ENCODE results near the gene C6orf136. TPM values are rescaled to one million over a fixed set of nuclear protein-coding genes. Genes with fewer than 3 reads are reported as not detected.

C6orf136 gene
- total and polyA plus RNA-seq, 4 donors, result 2.0 to 12.0 (median 9.8) TPM

GRCh38 chr6:30683183-30683979, 36.4 kb downstream of the C6orf136 start:
- Histone ChIP-seq H3K4me1 (ENCODE audit: control insufficient read depth in 4 of 4, insufficient read depth in 4 of 4, low read length in 3 of 4) (peaks cover 16 to 79% (median 59%) of the 10 kb centered on the region in 4 donors), H3K27ac (ENCODE audit: low read depth in 1 of 2, low read length in 2 of 2) (peak overlapping the region; percentile 97 to 99), H3K27me3 (ENCODE audit: control insufficient read depth in 4 of 4, insufficient read depth in 4 of 4, low read length in 3 of 4) (no peaks in the 10 kb centered on the region), H3K9ac (ENCODE audit: low read depth in 1 of 2, low read length in 2 of 2) (peak overlapping the region; percentile 24 to 77), H3K36me3 (ENCODE audit: control insufficient read depth in 4 of 4, insufficient read depth in 3 of 4, low read depth in 1 of 4, low read length in 3 of 4) (peaks cover 0 to 3% (median 0%) of the 10 kb centered on the region in 4 donors), H3K9me3 (ENCODE audit: control insufficient read depth in 4 of 4, low read length in 3 of 4) (no peaks in the 10 kb centered on the region), H3K4me3 (ENCODE audit: low read depth in 1 of 3, low read length in 3 of 3) (peak overlapping the region; percentile 59 to 71 (median 60))
- DNase-seq (ENCODE audit: low spot score), result no peak
- TF ChIP-seq NR2F2 (IDR thresholded peaks at IDR 0.05) (peak; percentile 74), FOXA2 (IDR thresholded peaks at IDR 0.05) (no peak)
- WGBS, result 31% methylated on average over 7 of the region's 7 CpGs

DNA sequence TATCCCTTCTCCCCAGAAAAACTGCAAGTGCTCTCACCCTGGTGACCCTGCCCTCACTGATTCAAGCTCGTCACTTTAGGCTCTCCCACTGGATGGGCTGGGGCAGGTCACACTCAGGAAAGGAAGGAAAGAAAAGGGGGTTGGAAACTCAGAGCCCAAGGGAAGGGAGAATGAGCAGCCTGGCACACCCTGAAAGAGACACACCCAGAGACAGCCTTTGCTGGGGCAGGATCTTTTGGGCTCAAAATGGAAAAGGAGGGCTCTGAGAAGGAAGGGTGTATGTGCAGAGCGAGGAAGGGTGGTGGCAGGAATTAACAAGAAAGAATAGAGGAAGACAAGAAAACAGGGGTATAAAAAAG, 37.0 kb downstream of the C6orf136 start:
- 33% methylated on average over 2 of the region's 2 CpGs for WGBS
- Histone ChIP-seq H3K9ac (ENCODE audit: low read depth in 1 of 2, low read length in 2 of 2) (peak overlapping the region; percentile 72 to 77), H3K36me3 (ENCODE audit: control insufficient read depth in 4 of 4, insufficient read depth in 3 of 4, low read depth in 1 of 4, low read length in 3 of 4) (no peaks in the 10 kb centered on the region), H3K4me3 (ENCODE audit: low read depth in 1 of 3, low read length in 3 of 3) (peak overlapping the region; percentile 59 to 71 (median 60)), H3K4me1 (ENCODE audit: control insufficient read depth in 4 of 4, insufficient read depth in 4 of 4, low read length in 3 of 4) (peaks cover 16 to 74% (median 55%) of the 10 kb centered on the region in 4 donors), H3K27me3 (ENCODE audit: control insufficient read depth in 4 of 4, insufficient read depth in 4 of 4, low read length in 3 of 4) (no peaks in the 10 kb centered on the region), H3K9me3 (ENCODE audit: control insufficient read depth in 4 of 4, low read length in 3 of 4) (no peaks in the 10 kb centered on the region), H3K27ac (ENCODE audit: low read depth in 1 of 2, low read length in 2 of 2) (peak overlapping the region; percentile 97 to 99)
- TF ChIP-seq EGR1 (IDR thresholded peaks at IDR 0.05; ENCODE audit: low read depth in 2 of 2), result no peak
- no peak for TF ChIP-seq FOXA1 (IDR thresholded peaks at IDR 0.05)
- no peak for TF ChIP-seq GABPA (IDR thresholded peaks at IDR 0.05 in 1 of 2, conservative IDR thresholded peaks at IDR 0.05 in 1 of 2)
- TF ChIP-seq TAF1 (conservative IDR thresholded peaks at IDR 0.05), result no peak
- no peak for TF ChIP-seq RXRA (IDR thresholded peaks at IDR 0.05)
- no peak for DNase-seq (ENCODE audit: low spot score)

DNA sequence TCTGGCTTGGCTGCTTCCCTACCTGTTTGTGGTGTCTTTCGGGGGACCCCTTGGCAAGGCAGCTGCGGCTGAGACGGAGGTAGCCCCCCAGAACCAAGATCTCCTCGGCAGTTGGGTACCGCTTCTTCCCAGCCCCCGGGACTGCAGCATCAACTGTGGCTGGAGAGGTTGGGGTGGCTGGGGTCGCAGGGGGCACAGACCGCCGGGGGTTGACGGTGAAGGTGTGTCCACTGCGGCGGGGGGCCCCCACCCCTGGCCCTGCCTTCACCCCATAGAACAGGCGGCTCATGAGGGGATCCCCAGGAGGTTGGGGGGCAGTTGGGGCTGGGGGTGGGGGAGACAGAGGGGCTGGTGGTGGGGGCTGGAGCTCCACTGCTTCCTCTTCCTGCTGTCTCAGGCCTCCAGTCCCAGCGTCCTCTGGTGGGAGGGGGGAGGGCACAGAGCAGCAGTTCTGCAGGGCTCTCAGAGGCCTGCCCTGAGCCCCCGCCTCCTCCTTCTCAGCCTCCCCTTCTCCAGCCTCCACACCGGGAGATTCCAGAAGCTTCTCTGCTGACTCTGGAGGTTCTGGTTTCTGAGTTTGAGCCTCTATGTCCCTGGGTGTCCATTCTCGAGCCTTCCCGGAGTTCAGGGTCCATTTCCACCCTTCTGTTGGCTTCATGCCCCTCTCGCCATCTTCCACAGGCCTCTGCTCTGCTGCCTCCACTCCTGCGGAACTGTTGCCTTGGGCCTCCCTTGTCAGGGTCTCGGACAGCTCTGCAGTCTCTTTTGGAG, 37.6 kb downstream of the C6orf136 start:
- Histone ChIP-seq H3K27me3 (ENCODE audit: control insufficient read depth in 4 of 4, insufficient read depth in 4 of 4, low read length in 3 of 4) (no peaks in the 10 kb centered on the region), H3K9ac (ENCODE audit: low read depth in 1 of 2, low read length in 2 of 2) (peak overlapping the region; percentile 75 to 81), H3K4me1 (ENCODE audit: control insufficient read depth in 4 of 4, insufficient read depth in 4 of 4, low read length in 3 of 4) (peaks cover 16 to 71% (median 55%) of the 10 kb centered on the region in 4 donors), H3K9me3 (ENCODE audit: control insufficient read depth in 4 of 4, low read length in 3 of 4) (no peaks in the 10 kb centered on the region), H3K4me3 (ENCODE audit: low read depth in 1 of 3, low read length in 3 of 3) (peak overlapping the region; percentile 60 to 94 (median 77)), H3K27ac (ENCODE audit: low read depth in 1 of 2, low read length in 2 of 2) (peak overlapping the region; percentile 97 to 99), H3K36me3 (ENCODE audit: control insufficient read depth in 4 of 4, insufficient read depth in 3 of 4, low read depth in 1 of 4, low read length in 3 of 4) (no peaks in the 10 kb centered on the region)
- WGBS, result 50% methylated on average over 21 of the region's 21 CpGs
- no peak for DNase-seq (ENCODE audit: low spot score)
- TF ChIP-seq GABPA (IDR thresholded peaks at IDR 0.05 in 1 of 2, conservative IDR thresholded peaks at IDR 0.05 in 1 of 2) (no peak), HNF4A (conservative IDR thresholded peaks at IDR 0.05) (peak in 1 of 2 donors; percentile 24)

DNA sequence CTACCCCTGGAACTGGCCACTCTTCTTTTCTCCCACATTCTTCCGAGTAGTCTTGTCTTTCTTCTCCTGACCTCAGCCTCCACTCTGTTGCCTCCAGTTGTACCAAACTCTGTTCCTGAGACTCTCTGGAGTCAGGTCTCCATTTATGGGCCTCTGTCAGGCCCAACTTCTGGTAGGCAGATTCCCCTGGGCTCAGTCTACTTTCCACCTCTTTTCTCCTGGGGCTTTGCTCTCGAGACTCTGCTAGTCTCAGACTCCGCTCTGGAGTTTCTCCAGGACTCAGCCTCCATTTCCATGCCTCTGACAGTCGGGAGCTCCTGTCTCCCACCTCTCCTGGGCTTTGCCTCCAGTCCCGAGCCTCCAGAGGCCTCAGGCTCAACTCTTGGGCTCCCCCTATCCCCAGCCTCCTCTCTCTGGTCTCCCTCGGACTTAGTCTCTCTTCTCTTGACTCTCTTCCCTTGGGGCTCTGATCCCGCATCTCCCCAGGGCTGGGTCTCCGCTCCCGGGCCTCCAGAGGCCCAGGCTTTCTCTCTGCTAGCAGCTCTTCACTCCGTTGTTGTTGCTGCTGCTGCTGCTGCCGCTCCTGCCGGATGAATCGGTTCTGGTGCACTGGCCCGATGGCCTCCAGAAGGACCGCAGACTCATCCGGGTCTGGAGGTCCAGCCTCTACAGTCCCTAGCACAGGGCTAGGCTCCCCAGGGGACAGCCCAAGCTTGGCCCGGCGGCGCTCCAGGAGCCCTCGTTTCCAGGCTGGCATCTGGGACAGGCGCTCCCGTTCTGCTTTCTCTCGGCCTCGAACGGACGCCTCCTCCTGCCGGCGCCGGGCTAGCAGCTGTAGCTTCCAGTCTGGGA, 38.5 kb downstream of the C6orf136 start:
- WGBS, result 61% methylated on average over 29 of the region's 29 CpGs
- TF ChIP-seq FOXA1 (IDR thresholded peaks at IDR 0.05), result no peak
- TF ChIP-seq, protein P1, sequence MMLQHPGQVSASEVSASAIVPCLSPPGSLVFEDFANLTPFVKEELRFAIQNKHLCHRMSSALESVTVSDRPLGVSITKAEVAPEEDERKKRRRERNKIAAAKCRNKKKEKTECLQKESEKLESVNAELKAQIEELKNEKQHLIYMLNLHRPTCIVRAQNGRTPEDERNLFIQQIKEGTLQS (IDR thresholded peaks at IDR 0.05), result no peak
- TF ChIP-seq SP1 (IDR thresholded peaks at IDR 0.05), result no peak
- no peak for TF ChIP-seq JUND (IDR thresholded peaks at IDR 0.05)
- no peak for TF ChIP-seq HNF4A (conservative IDR thresholded peaks at IDR 0.05)
- no peak for TF ChIP-seq TAF1 (conservative IDR thresholded peaks at IDR 0.05)
- no peak for TF ChIP-seq NR2F2 (IDR thresholded peaks at IDR 0.05)
- TF ChIP-seq YY1 (IDR thresholded peaks at IDR 0.05), result no peak
- no peak for TF ChIP-seq FOXA2 (IDR thresholded peaks at IDR 0.05)
- no peak for TF ChIP-seq GABPA (IDR thresholded peaks at IDR 0.05 in 1 of 2, conservative IDR thresholded peaks at IDR 0.05 in 1 of 2)
- no peak for TF ChIP-seq RAD21 (IDR thresholded peaks at IDR 0.05)
- TF ChIP-seq EGR1 (IDR thresholded peaks at IDR 0.05; ENCODE audit: low read depth in 2 of 2), result no peak
- TF ChIP-seq HNF4G (IDR thresholded peaks at IDR 0.05), result no peak
- TF ChIP-seq, protein P2, sequence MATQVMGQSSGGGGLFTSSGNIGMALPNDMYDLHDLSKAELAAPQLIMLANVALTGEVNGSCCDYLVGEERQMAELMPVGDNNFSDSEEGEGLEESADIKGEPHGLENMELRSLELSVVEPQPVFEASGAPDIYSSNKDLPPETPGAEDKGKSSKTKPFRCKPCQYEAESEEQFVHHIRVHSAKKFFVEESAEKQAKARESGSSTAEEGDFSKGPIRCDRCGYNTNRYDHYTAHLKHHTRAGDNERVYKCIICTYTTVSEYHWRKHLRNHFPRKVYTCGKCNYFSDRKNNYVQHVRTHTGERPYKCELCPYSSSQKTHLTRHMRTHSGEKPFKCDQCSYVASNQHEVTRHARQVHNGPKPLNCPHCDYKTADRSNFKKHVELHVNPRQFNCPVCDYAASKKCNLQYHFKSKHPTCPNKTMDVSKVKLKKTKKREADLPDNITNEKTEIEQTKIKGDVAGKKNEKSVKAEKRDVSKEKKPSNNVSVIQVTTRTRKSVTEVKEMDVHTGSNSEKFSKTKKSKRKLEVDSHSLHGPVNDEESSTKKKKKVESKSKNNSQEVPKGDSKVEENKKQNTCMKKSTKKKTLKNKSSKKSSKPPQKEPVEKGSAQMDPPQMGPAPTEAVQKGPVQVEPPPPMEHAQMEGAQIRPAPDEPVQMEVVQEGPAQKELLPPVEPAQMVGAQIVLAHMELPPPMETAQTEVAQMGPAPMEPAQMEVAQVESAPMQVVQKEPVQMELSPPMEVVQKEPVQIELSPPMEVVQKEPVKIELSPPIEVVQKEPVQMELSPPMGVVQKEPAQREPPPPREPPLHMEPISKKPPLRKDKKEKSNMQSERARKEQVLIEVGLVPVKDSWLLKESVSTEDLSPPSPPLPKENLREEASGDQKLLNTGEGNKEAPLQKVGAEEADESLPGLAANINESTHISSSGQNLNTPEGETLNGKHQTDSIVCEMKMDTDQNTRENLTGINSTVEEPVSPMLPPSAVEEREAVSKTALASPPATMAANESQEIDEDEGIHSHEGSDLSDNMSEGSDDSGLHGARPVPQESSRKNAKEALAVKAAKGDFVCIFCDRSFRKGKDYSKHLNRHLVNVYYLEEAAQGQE (IDR thresholded peaks at IDR 0.05), result no peak
- no peaks in the 10 kb centered on the region for H3K36me3 ChIP-seq (ENCODE audit: control insufficient read depth in 4 of 4, insufficient read depth in 3 of 4, low read depth in 1 of 4, low read length in 3 of 4)
- H3K4me1 ChIP-seq (ENCODE audit: control insufficient read depth in 4 of 4, insufficient read depth in 4 of 4, low read length in 3 of 4), result peaks cover 19 to 71% (median 53%) of the 10 kb centered on the region in 4 donors
- peak overlapping the region; percentile 60 to 94 (median 77) for H3K4me3 ChIP-seq (ENCODE audit: low read depth in 1 of 3, low read length in 3 of 3)
- peak overlapping the region; percentile 97 to 99 for H3K27ac ChIP-seq (ENCODE audit: low read depth in 1 of 2, low read length in 2 of 2)
- DNase-seq (ENCODE audit: low spot score), result no peak
- no peaks in the 10 kb centered on the region for H3K9me3 ChIP-seq (ENCODE audit: control insufficient read depth in 4 of 4, low read length in 3 of 4)
- H3K9ac ChIP-seq (ENCODE audit: low read depth in 1 of 2, low read length in 2 of 2), result peak overlapping the region; percentile 75 to 81
- no peaks in the 10 kb centered on the region for H3K27me3 ChIP-seq (ENCODE audit: control insufficient read depth in 4 of 4, insufficient read depth in 4 of 4, low read length in 3 of 4)
